NCI-H2171 (cell line): ENCODE results near the gene CTTNBP2NL.
"Not testable (repeated sequence)": the region's sequence is repeated elsewhere in the genome, so short reads cannot be mapped to it uniquely, and the experiment has no call there.

Experiments used
- DNase-seq: peaks from one replicate; lab custom pipeline; 2025; lab: John Stamatoyannopoulos, UW

Gene CTTNBP2NL

DNA sequence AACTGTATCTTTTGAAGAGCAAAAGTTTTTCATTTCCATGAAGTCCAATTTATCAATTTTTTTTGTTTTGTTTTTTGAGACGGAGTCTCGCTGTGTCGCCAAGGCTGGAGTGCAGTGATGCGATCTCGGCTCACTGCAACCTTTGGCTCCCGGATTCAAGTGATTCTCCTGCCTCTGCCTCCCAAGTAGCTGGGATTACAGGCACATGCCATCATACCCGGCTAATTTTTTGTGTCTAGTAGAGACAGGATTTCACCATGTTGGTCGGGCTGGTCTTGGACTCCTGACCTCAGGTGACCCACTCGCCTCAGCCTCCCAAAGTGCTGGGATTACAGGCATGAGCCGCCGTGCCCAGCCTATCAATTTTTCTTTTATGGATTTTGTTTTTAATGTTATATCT lies 27.7 kb downstream of the CTTNBP2NL start:
- not testable (repeated sequence) for DNase-seq

DNA sequence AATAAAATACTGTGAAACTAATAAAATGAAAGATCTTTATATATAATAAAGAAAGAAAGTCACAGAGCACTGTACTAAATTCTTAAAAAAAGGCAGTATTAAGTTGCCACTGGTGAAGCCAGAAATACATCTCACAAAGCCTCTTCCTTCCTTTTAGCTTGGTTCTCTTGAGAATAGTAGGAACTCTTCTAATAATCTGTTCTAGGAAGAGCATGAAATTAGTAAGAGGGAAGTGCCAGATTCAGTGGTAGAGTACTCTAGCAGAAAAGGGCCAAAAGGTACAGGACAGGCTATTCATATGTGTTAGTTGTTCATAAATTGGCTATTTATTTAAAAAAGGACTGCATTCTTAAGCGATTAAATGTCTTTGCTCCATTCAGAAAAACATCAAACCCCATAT lies 33.7 kb downstream of the CTTNBP2NL start:
- no peak for DNase-seq

DNA sequence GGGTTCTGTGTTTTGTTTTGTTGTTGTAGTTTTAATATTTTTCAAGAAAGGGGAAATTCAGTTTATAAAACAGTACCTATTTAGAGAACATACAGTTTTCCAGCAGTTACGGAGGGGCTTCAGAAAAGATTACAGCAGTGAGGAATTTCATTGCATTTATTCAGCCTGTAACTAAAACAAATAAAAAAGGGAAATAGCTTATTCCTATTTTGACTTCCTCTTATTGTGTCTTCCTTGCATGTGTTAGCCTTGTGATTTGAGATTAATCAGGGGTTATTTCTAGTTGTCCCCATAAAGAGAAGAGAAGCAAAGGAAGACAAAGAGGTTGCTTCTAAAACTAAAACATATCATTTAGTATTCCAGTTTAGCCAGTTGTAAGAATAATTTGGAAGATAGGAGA lies 35.0 kb downstream of the CTTNBP2NL start:
- no peak for DNase-seq

DNA sequence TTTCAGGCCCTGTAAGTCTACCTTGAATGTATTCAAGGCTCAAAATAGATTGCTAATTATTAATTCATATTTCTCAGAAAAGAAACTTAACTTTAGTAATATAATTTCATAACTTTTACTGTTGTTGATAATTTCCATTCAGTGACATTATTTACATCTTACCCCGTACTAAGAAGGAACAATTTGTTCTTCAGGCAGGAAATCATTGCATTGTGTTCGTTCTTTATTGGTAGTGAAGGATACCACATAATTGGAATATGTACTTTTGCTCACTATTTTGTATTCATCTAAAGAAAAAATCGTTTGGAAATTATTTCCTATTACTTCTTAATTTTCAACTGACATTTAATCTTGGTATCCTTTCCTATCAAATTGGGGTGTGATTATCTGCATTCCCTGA lies 39.4 kb downstream of the CTTNBP2NL start:
- no peak for DNase-seq

DNA sequence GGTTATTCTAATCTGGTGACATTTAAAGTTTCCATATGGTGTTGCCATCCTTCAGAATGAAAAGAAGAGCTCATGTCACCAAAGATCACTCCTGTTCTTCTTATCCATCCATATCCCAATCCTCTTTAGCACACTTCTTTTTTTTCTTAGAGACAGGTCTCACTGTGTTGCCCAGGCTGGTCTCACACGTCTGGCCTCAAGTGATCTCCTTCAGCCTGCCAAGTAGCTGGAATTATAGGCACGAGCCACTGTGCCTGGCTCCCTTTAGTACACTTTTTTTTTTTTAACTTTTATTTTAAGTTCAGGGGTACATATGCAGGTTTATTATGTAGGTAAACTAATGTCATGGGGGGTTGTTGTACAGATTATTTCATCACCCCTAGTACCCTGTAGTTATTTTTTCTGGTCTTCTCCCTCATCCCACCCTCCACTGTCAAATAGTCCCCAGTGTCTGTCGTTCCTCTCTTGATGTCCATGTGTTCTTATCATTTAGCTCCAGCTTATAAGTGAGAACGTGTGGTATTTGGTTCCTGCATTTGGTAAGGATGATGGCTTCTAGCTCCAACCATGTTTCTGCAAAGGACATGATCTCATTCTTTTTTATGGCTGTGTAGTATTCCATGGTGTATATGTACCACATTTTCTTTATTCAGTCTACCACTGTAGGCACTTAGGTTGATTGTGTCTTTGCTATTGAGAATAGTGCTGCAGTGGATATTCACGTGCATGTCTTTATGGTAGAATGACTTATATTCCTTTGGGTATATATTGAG lies 40.6 kb downstream of the CTTNBP2NL start:
- no peak for DNase-seq

DNA sequence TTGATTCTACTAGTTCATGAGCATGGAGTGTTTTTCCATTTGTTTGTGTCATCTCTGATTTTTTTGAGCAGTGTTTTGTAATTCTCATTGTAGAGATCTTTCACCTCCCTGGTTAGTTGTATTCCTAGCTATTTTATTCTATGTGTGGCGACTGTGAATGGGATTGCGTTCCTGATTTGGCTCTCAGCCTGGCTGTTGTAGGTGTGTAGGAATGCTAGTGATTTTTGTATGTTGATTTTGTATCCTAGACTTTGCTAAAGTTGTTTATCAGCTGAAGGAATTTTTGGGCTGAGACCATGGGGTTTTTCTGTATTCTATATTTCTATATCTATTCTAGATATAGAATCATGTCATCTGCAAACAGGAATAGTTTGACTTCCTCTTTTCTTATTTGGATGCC lies 42.1 kb downstream of the CTTNBP2NL start:
- not testable (repeated sequence) for DNase-seq

DNA sequence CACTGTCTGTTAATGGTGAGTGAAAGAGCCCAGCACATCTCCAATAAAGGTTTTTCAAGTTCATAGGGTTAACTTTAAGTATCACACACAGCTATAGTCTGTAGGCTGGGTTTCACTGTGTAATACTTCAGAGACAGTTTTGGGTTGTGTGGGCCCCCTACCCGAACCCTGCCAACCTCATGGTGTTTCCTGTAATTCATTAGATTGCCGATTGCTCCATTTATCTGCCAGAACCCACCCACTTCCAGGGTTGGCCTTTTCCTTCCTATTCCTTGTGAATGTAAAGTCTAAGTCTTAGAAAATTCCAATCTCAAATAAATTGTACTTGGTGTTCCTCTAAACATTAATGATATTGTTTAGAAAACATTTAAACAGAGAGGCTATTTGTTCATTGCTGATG lies 43.6 kb downstream of the CTTNBP2NL start:
- DNase-seq: no peak

DNA sequence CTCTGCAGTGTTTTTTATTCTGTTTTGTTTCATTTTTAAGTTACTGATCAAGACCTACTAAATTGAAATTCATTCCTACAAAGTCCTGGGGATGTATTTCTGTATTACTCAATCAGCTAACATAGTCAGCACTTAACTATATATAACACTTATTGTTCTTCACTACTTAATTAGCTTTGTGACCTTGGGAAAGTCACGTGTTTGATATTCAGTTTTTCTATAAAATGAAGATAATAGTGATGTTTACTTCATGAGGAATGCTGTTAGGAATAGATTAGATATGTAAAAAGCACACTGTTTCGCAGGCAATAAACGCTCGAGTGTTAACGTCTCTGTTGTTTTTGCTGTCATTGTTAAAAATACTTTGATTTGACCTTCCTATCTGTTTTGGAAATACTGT lies 44.6 kb downstream of the CTTNBP2NL start:
- DNase-seq: no peak

DNA sequence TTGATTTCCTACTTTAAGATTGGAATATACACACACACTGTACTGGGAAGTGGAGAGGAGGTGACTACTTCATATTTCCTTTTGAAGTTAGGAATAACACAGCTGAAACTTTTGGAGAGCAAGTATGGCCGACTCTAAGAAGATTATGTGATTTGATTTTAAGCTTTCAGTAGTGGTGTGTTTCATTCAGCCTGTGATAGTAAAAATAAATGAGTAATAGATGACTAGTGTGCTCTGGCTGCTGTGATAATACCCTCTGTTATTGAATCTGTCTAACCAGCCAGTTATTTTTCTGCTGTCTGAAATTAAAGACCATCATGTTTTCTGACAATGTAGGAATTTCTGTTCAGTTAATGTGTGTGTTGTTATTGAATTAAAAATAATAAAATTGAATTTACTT lies 48.3 kb downstream of the CTTNBP2NL start:
- DNase-seq: no peak

DNA sequence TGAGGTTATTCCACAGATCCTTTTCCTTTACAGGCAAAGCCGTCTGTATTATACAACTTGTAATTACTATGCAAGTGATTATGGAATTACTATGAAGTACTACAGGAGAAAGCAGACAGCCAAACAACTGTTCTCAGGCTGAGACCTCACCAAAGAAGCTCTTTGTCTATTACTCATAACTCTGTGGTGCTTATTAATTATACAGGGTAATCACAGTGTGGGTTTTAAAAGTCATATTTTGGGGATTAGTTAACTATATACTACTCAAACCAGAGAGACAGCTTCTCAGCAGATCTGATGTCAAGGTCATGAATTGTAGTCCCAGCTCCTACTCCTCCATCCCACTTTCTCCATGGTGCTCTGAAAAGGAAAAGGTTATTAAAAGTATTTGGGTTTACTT lies 49.6 kb downstream of the CTTNBP2NL start:
- no peak for DNase-seq

DNA sequence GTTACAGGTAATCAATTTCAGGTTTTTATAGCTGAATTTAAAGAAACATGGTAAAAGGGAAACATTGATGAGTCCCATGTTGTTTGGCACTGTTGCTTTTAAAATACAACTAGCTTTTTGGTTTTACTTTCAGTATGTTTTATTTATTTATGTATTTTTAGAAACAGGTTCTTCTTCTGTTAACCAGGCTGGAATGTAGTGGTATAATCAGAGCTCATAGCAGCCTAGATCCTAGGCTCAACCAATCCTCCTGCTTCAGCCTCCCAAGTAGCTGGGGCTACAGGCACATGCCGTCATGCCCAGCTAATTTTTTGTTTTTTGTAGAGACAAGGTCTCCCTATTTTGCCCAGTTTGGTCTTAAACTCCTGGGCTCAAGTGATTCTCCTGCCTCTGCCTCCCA lies 50.4 kb downstream of the CTTNBP2NL start:
- no peak for DNase-seq

DNA sequence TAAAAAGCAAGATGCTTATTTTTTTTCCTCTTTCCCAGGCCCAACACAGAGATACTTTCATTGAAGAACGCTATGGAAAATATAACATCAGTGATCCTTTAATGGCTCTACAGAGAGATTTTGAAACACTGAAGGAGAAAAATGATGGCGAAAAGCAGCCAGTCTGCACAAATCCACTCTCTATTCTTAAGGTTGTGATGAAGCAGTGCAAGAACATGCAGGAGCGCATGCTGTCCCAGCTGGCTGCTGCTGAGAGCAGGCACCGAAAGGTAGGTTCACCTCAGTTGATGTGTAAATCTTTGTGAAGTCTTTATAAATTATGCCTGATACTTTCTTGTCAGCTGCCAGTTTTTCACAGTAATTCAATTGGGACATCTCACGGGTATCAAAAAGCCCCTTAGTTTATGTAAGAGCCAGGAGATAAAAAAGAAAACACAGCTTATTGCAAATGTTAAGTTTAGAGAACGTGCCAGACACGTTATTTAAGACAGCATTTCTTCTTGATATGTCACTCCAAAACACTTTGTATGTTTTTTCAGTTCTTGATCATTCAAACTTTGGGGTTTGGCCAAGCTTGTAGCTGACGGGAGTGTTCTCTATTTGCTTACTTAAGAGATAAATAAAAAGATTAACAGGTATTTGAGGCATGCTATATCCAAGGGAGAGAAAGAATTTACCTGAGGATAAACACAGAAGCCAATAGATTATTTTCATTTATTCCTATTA lies 53.1 kb downstream of the CTTNBP2NL start:
- no peak for DNase-seq

DNA sequence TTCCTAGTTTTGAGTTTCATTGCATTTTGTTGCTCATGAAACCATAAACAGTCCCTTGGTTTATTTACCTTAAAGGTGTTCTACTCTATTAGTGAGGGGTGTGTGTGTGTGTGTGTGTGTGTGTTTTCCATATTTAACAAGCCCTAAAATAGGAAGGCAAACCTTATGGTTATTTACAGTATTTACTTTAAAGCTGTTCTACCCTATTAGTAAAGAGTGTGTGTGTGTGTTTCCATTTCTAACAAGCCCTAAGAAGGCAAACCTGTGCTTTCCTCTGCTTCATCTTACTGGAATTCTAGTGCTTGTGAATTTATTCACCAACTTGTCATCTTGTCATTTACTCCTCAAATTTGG lies 53.6 kb downstream of the CTTNBP2NL start:
- DNase-seq: no peak

DNA sequence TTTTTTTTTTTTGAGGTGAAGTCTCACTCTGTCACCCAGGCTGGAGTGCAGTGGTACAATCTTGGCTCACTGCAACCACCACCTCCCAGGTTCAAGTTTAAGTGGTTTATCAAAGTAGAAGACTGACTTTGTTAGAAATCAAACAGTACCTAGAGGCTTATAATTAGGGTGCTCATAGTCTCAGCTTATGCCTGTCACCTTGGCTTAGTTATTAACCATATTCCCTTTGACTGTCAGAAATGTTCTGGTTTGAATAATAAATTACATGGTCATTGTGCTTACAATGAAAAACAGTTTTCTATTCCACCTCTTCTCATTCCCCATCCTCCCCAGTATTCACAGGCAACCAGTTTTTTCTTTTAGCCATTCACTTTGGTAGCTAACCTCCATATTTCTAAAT lies 54.8 kb downstream of the CTTNBP2NL start:
- DNase-seq: no peak

DNA sequence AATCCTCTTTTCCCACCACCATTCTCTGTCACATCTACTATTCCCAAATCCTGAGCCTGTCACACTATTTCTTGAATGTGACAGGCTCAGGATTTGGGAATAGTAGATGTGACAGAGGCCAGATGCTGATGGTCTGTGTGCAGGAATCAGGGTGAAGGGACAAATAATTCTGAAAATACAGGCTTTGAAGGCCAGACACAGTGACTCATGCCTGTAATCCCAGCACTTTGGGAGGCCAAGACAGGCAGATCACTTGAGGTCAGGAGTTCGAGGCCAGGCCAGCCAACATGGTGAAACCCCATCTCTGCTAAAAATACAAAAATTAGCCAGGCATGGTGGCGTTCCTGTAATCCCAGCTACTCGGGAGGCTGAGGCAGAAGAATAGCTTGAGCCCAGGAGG lies 55.3 kb downstream of the CTTNBP2NL start:
- DNase-seq: not testable (repeated sequence)

DNA sequence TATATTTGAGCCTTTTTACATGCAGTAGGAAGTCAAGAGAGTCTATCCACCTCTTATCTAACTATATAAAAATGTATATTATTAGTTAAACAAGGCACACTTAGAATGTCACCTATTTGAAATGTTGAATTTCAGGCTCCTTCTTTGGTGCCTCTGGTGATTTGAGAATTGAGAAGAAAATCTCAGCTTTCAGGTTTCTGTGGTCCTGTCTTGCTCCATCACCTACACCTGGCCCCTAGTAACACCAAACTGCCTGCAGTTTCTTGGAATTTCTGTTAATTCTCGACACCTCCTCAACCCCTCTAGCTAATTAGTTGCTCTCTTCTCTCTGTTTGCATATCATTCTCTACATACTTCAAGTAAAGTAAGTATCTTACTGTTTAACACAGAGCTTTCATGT lies 57.9 kb downstream of the CTTNBP2NL start:
- DNase-seq: no peak

DNA sequence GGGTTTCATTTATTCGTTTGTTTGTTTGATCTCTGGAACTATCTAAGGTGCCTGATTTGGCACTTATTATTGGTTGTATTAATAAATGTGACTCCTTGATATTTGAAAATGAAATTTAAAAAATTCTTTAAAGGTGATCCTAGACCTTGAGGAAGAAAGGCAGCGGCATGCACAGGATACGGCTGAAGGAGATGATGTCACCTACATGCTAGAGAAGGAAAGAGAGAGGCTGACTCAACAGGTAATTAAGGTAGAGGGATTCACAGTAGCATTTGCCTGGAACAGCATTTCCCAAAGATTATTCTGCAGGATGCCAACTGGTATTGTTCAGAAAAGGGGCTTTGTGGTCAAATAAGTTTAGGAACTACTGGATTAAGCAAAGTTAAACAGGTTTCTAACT lies 58.3 kb downstream of the CTTNBP2NL start:
- DNase-seq: no peak

DNA sequence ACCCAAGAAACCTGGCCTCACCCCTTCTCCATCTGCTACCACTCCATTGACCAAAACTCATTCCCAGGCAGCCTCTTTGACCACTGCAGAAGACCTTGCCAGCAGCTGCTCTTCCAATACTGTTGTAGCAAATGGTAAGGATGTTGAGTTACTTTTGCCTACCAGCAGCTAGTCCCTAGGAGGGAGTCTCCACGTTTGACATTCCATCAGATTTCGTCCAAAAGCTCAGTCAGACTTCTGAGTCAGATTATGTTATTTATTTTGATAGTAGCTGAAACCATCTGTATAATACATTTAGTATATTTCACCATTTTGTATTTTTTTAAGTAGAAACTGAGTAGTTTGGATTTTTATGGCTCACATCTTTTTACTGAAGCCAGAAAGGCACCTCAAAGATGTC lies 61.2 kb downstream of the CTTNBP2NL start:
- DNase-seq: no peak

DNA sequence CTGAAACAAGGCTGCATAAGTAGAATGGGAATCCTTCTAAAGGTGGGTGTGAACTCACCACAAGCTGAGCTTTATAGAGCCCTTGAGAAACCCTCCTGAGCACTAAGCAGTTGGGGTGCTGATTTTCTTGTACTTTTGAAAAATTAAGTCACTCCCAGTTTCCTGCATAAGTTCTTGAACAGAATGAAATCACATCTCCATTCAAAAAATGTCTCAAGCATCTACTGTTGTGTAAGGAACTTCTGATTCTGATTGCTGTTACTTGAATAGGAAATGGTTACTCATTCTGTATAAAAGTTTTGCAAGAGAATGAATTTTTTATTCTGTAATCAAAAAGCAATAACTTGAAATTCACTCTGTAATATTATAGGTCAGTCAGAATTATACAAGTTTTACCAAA lies 61.9 kb downstream of the CTTNBP2NL start:
- DNase-seq: no peak

DNA sequence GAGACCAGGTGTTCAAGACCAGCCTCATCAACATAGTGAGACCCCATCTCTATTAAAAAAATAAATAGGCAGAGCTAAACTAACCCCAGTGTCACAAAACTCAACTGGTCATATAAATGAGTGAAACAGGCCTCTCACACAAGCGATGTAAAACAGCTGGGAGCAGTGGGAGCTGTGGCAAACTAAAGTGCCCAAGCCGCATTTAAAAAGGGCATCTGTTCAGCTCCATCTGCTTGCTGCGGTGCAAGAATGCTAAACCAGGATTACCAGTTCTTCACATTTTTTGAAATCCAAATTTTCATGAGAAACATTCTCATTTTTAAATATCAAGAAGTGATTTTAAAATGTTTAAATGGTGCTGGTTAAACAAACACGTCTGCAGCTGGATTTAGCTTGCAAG lies 62.7 kb downstream of the CTTNBP2NL start:
- DNase-seq: no peak

DNA sequence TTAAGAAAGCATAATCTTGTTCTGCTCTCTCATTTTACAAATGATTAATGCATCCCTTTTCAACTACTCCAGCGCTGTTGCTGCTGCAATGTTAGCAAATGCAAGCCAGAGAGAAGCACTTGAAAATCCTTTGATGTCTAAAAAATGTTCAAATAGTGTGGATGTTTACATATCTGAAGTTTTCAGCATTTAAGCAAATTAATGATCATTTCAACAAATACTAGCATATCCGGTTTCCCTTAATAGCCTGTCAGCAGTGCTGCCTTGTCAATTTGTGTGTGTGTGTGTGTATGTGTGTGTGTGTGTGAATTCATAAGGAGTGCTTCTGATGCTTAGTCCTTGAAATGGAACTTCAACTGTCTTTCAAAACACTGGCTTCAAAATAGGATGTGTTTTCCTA lies 64.6 kb downstream of the CTTNBP2NL start:
- no peak for DNase-seq

DNA sequence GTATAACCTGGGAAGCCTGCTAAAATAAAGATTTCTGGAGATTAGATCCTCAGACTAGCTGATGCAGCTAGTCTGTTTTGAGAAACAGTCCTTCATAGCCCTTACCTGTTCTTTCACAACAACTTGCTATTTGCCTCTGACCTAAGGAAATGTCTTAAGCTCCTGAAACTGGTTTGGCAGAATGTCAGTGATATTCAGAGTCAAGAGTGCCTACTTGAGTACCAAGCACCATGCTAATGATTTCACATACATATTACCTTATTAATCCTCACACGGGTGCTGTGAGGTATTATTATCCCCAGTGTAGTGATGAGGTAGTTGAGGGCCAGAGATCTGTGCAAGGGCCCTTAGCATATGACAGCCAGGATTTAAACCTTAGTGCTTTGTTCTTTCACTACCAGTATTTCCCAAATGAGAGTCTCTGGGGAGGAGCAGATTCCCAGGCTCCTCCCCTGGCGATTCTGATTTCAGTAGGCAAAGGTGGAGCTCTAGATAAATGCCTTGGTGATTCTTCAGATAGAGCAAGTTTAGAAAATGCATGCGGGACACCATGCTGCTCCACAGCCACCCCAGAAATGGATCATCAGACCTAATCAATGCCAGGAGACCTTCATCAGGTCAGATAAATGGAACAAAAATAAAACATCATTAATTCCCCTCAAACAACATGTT lies 65.3 kb downstream of the CTTNBP2NL start:
- no peak for DNase-seq

DNA sequence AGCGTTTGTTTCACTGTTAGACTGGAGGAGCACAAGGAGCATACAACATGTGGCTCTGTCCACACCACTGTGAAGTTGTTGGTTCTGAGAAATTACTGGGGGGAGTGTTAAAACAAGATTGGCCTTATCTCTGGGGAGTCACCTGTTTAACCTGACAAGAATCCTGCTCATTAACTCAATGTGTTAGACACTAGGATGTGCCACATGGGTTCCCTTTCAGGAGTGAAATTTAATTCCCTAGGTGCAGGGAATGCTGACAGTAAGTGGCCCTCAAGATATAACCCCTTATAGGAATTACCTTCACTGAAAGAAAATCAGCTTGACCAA lies 66.9 kb downstream of the CTTNBP2NL start:
- no peak for DNase-seq
